ENCODE data around the gene KREMEN1. TPM values are rescaled to one million over a fixed set of nuclear protein-coding genes. Genes with fewer than 3 reads are reported as not detected.
A peak's percentile ranks its signal among the peaks of the same experiment; 100 is the strongest.

Gene KREMEN1
- total RNA-seq, 1 experiment from 2014 or later: 5.8 TPM

DNA sequence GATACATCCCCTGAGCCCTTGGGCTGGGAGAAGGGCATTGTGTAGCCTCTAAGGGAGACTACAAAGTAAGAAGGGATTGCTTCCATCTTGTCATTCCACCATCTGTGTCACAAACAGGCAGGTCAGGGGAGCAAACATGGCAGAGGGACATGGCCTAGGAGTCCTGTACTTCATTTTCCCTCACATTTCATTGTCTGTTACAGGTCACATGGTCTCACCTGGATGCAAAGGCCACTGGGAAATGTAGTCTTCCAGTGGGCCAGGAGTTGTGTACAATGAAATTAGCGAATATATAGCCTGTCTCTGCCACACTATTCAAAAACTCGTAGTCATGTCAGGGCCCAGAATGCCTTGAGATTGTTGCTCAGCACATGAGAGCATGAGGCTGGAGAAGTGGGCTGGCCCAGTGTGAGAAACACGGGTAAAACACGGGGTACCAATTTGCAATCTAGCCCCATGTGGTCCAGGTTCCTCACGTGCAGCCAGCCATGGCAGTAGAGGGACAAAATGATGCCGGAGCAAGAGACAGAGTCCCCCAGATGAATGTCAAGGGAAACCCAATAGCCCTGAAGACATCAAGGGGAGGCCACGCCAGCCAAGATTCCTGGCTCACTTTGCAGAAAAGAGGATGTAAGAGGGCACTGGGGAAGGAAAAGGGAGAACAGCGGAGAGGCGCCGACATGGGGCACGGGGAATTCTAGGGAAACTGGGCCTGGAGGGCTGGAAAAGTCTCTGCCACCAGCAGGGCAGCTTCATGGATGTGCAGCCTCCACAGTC lies 85.1 kb downstream of the KREMEN1 start:
- no peak overlapping the region for H3K27ac Mint-ChIP-seq
- POLR2A ChIA-PET: no interaction called here
- DNase-seq (ENCODE audit: low spot score) (no peak), ATAC-seq (peak; percentile 36)
- H3K27me3 Mint-ChIP-seq (ENCODE audit: low read depth): peaks cover 2% of the 10 kb centered on the region; the same call in 1 of the 2 replicates
- peaks cover 24% of the 10 kb centered on the region for H3K4me1 Mint-ChIP-seq
- CTCF ChIA-PET: no interaction called here
- no peaks in the 10 kb centered on the region for H3K36me3 Mint-ChIP-seq
- peaks cover 3% of the 10 kb centered on the region; the same call in 1 of the 2 replicates for H3K9me3 Mint-ChIP-seq
- no peak for TF ChIP-seq ZNF416 (CRISPR knock-in tag; IDR thresholded peaks at IDR 0.05)
- TF ChIP-seq, protein P1, sequence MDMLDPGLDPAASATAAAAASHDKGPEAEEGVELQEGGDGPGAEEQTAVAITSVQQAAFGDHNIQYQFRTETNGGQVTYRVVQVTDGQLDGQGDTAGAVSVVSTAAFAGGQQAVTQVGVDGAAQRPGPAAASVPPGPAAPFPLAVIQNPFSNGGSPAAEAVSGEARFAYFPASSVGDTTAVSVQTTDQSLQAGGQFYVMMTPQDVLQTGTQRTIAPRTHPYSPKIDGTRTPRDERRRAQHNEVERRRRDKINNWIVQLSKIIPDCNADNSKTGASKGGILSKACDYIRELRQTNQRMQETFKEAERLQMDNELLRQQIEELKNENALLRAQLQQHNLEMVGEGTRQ (CRISPR knock-in tag; IDR thresholded peaks at IDR 0.05): peak; percentile 95
- TF ChIP-seq ZNF423 (CRISPR knock-in tag; IDR thresholded peaks at IDR 0.05): no peak
- 0 out of 2 replicates have a peak, but pooled peaks have one; percentile 20 for TF ChIP-seq MAX (CRISPR knock-in tag; IDR thresholded peaks at IDR 0.05)
- TF ChIP-seq SOX15 (CRISPR knock-in tag; IDR thresholded peaks at IDR 0.05): no peak
- no peak for TF ChIP-seq NR3C1 (CRISPR knock-in tag; conservative IDR thresholded peaks at IDR 0.05; ENCODE audit: low read depth)
- no peak for TF ChIP-seq E2F1 (CRISPR knock-in tag; IDR thresholded peaks at IDR 0.05)
- TF ChIP-seq, protein P2, sequence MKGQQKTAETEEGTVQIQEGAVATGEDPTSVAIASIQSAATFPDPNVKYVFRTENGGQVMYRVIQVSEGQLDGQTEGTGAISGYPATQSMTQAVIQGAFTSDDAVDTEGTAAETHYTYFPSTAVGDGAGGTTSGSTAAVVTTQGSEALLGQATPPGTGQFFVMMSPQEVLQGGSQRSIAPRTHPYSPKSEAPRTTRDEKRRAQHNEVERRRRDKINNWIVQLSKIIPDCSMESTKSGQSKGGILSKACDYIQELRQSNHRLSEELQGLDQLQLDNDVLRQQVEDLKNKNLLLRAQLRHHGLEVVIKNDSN (CRISPR knock-in tag; IDR thresholded peaks at IDR 0.05): peak; percentile 94
- no peak for TF ChIP-seq NR1H2 (CRISPR knock-in tag; IDR thresholded peaks at IDR 0.05)
- TF ChIP-seq, protein P3, sequence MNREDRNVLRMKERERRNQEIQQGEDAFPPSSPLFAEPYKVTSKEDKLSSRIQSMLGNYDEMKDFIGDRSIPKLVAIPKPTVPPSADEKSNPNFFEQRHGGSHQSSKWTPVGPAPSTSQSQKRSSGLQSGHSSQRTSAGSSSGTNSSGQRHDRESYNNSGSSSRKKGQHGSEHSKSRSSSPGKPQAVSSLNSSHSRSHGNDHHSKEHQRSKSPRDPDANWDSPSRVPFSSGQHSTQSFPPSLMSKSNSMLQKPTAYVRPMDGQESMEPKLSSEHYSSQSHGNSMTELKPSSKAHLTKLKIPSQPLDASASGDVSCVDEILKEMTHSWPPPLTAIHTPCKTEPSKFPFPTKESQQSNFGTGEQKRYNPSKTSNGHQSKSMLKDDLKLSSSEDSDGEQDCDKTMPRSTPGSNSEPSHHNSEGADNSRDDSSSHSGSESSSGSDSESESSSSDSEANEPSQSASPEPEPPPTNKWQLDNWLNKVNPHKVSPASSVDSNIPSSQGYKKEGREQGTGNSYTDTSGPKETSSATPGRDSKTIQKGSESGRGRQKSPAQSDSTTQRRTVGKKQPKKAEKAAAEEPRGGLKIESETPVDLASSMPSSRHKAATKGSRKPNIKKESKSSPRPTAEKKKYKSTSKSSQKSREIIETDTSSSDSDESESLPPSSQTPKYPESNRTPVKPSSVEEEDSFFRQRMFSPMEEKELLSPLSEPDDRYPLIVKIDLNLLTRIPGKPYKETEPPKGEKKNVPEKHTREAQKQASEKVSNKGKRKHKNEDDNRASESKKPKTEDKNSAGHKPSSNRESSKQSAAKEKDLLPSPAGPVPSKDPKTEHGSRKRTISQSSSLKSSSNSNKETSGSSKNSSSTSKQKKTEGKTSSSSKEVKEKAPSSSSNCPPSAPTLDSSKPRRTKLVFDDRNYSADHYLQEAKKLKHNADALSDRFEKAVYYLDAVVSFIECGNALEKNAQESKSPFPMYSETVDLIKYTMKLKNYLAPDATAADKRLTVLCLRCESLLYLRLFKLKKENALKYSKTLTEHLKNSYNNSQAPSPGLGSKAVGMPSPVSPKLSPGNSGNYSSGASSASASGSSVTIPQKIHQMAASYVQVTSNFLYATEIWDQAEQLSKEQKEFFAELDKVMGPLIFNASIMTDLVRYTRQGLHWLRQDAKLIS (CRISPR knock-in tag; IDR thresholded peaks at IDR 0.05; ENCODE audit: borderline replicate concordance): no peak
- no peak for TF ChIP-seq EMX1 (CRISPR knock-in tag; IDR thresholded peaks at IDR 0.05)
- no peak for TF ChIP-seq NFATC4 (CRISPR knock-in tag; IDR thresholded peaks at IDR 0.05)
- no peak overlapping the region for H3K4me3 Mint-ChIP-seq

- CTCF ChIA-PET: no interaction called here
- no peak for ATAC-seq
- H3K27ac Mint-ChIP-seq: no peak overlapping the region
- peaks cover 2% of the 10 kb centered on the region; the same call in 1 of the 2 replicates for H3K27me3 Mint-ChIP-seq (ENCODE audit: low read depth)
- TF ChIP-seq ZNF423 (CRISPR knock-in tag; IDR thresholded peaks at IDR 0.05): no peak
- TF ChIP-seq, protein P4, sequence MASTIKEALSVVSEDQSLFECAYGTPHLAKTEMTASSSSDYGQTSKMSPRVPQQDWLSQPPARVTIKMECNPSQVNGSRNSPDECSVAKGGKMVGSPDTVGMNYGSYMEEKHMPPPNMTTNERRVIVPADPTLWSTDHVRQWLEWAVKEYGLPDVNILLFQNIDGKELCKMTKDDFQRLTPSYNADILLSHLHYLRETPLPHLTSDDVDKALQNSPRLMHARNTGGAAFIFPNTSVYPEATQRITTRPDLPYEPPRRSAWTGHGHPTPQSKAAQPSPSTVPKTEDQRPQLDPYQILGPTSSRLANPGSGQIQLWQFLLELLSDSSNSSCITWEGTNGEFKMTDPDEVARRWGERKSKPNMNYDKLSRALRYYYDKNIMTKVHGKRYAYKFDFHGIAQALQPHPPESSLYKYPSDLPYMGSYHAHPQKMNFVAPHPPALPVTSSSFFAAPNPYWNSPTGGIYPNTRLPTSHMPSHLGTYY (CRISPR knock-in tag; IDR thresholded peaks at IDR 0.05): no peak
- TF ChIP-seq ZNF416 (CRISPR knock-in tag; IDR thresholded peaks at IDR 0.05): no peak
- TF ChIP-seq, protein P5, sequence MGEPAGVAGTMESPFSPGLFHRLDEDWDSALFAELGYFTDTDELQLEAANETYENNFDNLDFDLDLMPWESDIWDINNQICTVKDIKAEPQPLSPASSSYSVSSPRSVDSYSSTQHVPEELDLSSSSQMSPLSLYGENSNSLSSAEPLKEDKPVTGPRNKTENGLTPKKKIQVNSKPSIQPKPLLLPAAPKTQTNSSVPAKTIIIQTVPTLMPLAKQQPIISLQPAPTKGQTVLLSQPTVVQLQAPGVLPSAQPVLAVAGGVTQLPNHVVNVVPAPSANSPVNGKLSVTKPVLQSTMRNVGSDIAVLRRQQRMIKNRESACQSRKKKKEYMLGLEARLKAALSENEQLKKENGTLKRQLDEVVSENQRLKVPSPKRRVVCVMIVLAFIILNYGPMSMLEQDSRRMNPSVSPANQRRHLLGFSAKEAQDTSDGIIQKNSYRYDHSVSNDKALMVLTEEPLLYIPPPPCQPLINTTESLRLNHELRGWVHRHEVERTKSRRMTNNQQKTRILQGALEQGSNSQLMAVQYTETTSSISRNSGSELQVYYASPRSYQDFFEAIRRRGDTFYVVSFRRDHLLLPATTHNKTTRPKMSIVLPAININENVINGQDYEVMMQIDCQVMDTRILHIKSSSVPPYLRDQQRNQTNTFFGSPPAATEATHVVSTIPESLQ (CRISPR knock-in tag; IDR thresholded peaks at IDR 0.05): no peak
- no peak for TF ChIP-seq JUN (CRISPR knock-in tag; IDR thresholded peaks at IDR 0.05)
- POLR2A ChIA-PET: no interaction called here
- peaks cover 3% of the 10 kb centered on the region; the same call in 1 of the 2 replicates for H3K9me3 Mint-ChIP-seq
- H3K4me3 Mint-ChIP-seq: no peak overlapping the region
- peaks cover 20% of the 10 kb centered on the region for H3K4me1 Mint-ChIP-seq
- H3K36me3 Mint-ChIP-seq: no peaks in the 10 kb centered on the region
- DNase-seq (ENCODE audit: low spot score): no peak
Observed at GRCh38 chr22:29158546-29158945, 85.7 kb downstream of the KREMEN1 start.

All from WTC11 (cell line).